Measurements from ENCODE around the gene EDARADD. TPM values are rescaled to one million over a fixed set of nuclear protein-coding genes. Genes with fewer than 3 reads are reported as not detected.

Gene EDARADD
- polyA plus RNA-seq, 1 donor (not counting 4 experiments of a cell fraction or from before 2014, with no cell fraction given), result 12.3 TPM

GRCh38 chr1:236354330-236355147, 39.5 kb upstream of the EDARADD start:
- no peak overlapping the region for H3K4me2 ChIP-seq (ENCODE audit: control insufficient read depth, extremely low read depth, insufficient read depth, low read depth, low read length)
- H3K4me1 ChIP-seq (ENCODE audit: control insufficient read depth, extremely low read depth, insufficient read depth, low read length), result no peaks in the 10 kb centered on the region
- H3K27ac ChIP-seq (ENCODE audit: control insufficient read depth, insufficient read depth, low read length), result no peak overlapping the region
- no peaks in the 10 kb centered on the region for H4K20me1 ChIP-seq (ENCODE audit: control insufficient read depth, extremely low read depth, insufficient read depth, low read length)
- no peak overlapping the region for H3K9ac ChIP-seq (ENCODE audit: control insufficient read depth, extremely low read depth, insufficient read depth, low read length)
- no peak for DNase-seq (ENCODE audit: low read depth, low spot score)
- H3K36me3 ChIP-seq (ENCODE audit: control insufficient read depth in 2 of 2, extremely low read depth in 1 of 2, insufficient read depth in 2 of 2, low read length in 2 of 2), result no peaks in the 10 kb centered on the region
- peak; percentile 48 for FAIRE-seq
- no peaks in the 10 kb centered on the region for H3K79me2 ChIP-seq (ENCODE audit: control insufficient read depth, insufficient read depth, low read length)
- no peaks in the 10 kb centered on the region for H3K9me3 ChIP-seq (ENCODE audit: control insufficient read depth, low read depth, low read length)
- H2AFZ ChIP-seq (ENCODE audit: control insufficient read depth, low read length), result no peak overlapping the region
- dilution Hi-C loops (cut with MboI; ENCODE audit: extremely low pct_ligation_motif_present, low sequenced_read_pairs), result no loop called here
- no peaks in the 10 kb centered on the region for H3K9me1 ChIP-seq (ENCODE audit: control insufficient read depth, extremely low read depth, insufficient read depth, low read length)
- H3K27me3 ChIP-seq (ENCODE audit: control insufficient read depth, extremely low read depth, insufficient read depth, low read length), result no peaks in the 10 kb centered on the region
- TF ChIP-seq, protein P1, sequence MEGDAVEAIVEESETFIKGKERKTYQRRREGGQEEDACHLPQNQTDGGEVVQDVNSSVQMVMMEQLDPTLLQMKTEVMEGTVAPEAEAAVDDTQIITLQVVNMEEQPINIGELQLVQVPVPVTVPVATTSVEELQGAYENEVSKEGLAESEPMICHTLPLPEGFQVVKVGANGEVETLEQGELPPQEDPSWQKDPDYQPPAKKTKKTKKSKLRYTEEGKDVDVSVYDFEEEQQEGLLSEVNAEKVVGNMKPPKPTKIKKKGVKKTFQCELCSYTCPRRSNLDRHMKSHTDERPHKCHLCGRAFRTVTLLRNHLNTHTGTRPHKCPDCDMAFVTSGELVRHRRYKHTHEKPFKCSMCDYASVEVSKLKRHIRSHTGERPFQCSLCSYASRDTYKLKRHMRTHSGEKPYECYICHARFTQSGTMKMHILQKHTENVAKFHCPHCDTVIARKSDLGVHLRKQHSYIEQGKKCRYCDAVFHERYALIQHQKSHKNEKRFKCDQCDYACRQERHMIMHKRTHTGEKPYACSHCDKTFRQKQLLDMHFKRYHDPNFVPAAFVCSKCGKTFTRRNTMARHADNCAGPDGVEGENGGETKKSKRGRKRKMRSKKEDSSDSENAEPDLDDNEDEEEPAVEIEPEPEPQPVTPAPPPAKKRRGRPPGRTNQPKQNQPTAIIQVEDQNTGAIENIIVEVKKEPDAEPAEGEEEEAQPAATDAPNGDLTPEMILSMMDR (optimal IDR thresholded peaks at IDR 0.05 in 1 of 3, IDR thresholded peaks at IDR 0.05 in 1 of 3, conservative IDR thresholded peaks at IDR 0.05 in 1 of 3; ENCODE audit: extremely low read depth in 1 of 3, insufficient read depth in 2 of 3, low read length in 3 of 3), result no peak
- no peak for TF ChIP-seq EZH2 (IDR thresholded peaks at IDR 0.05; ENCODE audit: low read length)
- H3K4me3 ChIP-seq (ENCODE audit: control insufficient read depth in 2 of 3, extremely low read depth in 1 of 3, insufficient read depth in 2 of 3, low read depth in 1 of 3, low read length in 3 of 3), result no peak overlapping the region

DNA sequence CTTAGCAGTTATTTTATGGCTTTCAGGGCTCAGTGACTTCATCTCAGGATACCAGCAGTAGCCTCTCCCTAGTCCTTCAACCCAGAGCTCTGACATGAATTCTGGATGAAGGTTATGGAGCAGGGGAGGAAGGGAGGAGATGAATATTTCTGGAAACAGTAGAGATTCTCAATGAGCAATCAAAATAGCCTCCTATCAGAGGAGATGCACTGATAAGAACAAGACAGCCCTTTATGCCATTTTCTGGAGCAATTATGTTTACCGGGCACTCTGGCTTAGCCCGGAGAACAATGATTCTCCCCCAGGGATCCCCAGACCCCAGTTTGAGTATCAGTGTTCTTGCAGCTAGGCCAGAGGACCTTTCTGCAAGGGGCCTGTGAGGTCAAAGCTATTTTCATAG, 37.9 kb upstream of the EDARADD start:
- H3K79me2 ChIP-seq (ENCODE audit: control insufficient read depth, insufficient read depth, low read length), result no peaks in the 10 kb centered on the region
- no peaks in the 10 kb centered on the region for H3K9me3 ChIP-seq (ENCODE audit: control insufficient read depth, low read depth, low read length)
- H2AFZ ChIP-seq (ENCODE audit: control insufficient read depth, low read length), result no peak overlapping the region
- TF ChIP-seq, protein P1 (optimal IDR thresholded peaks at IDR 0.05 in 1 of 3, IDR thresholded peaks at IDR 0.05 in 1 of 3, conservative IDR thresholded peaks at IDR 0.05 in 1 of 3; ENCODE audit: extremely low read depth in 1 of 3, insufficient read depth in 2 of 3, low read length in 3 of 3), result no peak
- no peak for TF ChIP-seq EZH2 (IDR thresholded peaks at IDR 0.05; ENCODE audit: low read length)
- FAIRE-seq (no peak), DNase-seq (ENCODE audit: low read depth, low spot score) (no peak)
- H3K27me3 ChIP-seq (ENCODE audit: control insufficient read depth, extremely low read depth, insufficient read depth, low read length), result no peaks in the 10 kb centered on the region
- no peak overlapping the region for H3K4me3 ChIP-seq (ENCODE audit: control insufficient read depth in 2 of 3, extremely low read depth in 1 of 3, insufficient read depth in 2 of 3, low read depth in 1 of 3, low read length in 3 of 3)
- no peaks in the 10 kb centered on the region for H3K36me3 ChIP-seq (ENCODE audit: control insufficient read depth in 2 of 2, extremely low read depth in 1 of 2, insufficient read depth in 2 of 2, low read length in 2 of 2)
- dilution Hi-C loops (cut with MboI; ENCODE audit: extremely low pct_ligation_motif_present, low sequenced_read_pairs), result no loop called here
- H3K9ac ChIP-seq (ENCODE audit: control insufficient read depth, extremely low read depth, insufficient read depth, low read length), result no peak overlapping the region
- no peak overlapping the region for H3K27ac ChIP-seq (ENCODE audit: control insufficient read depth, insufficient read depth, low read length)
- H3K4me1 ChIP-seq (ENCODE audit: control insufficient read depth, extremely low read depth, insufficient read depth, low read length), result no peaks in the 10 kb centered on the region
- H3K4me2 ChIP-seq (ENCODE audit: control insufficient read depth, extremely low read depth, insufficient read depth, low read depth, low read length), result no peak overlapping the region
- H4K20me1 ChIP-seq (ENCODE audit: control insufficient read depth, extremely low read depth, insufficient read depth, low read length), result no peaks in the 10 kb centered on the region
- H3K9me1 ChIP-seq (ENCODE audit: control insufficient read depth, extremely low read depth, insufficient read depth, low read length), result no peaks in the 10 kb centered on the region

Measured in keratinocyte (primary cell).